ENCODE results near the gene PDILT. TPM values are rescaled to one million over a fixed set of nuclear protein-coding genes. Genes with fewer than 3 reads are reported as not detected.

PDILT gene
- total and polyA plus RNA-seq, 7 experiments from 2014 or later = not detected

GRCh38 chr16:20364051-20364450 lies 40.5 kb downstream of the PDILT start:
- peaks cover 0 to 2% (median 0%) of the 10 kb centered on the region in 7 donors for H3K4me1 Mint-ChIP-seq
- H3K36me3 ChIP-seq (ENCODE audit: control insufficient read depth in 2 of 3, insufficient read depth in 3 of 3, low read length in 3 of 3) = no peaks in the 10 kb centered on the region

GRCh38 chr16:20363191-20363590 lies 41.3 kb downstream of the PDILT start:
- Histone ChIP-seq H3K4me1 (ENCODE audit: control insufficient read depth in 2 of 2, insufficient read depth in 2 of 2, low read length in 2 of 2) (no peaks in the 10 kb centered on the region), H3K36me3 (ENCODE audit: control insufficient read depth in 2 of 3, insufficient read depth in 3 of 3, low read length in 3 of 3) (no peaks in the 10 kb centered on the region), H3K27ac (ENCODE audit: low read depth, low read length) (no peak overlapping the region), H3K9me3 (ENCODE audit: control insufficient read depth in 2 of 3, low read length in 3 of 3) (no peaks in the 10 kb centered on the region), H3K27me3 (ENCODE audit: control insufficient read depth in 2 of 2, insufficient read depth in 2 of 2, low read length in 2 of 2) (no peaks in the 10 kb centered on the region), H3K4me3 (ENCODE audit: low read length) (no peak overlapping the region)
- Mint-ChIP-seq H3K27me3 (peaks cover 0 to 37% (median 14%) of the 10 kb centered on the region in 5 donors), H3K4me3 (no peak overlapping the region), H3K27ac (no peak overlapping the region), H3K4me1 (peaks cover 0 to 2% (median 0%) of the 10 kb centered on the region in 7 donors), H3K9me3 (peaks cover 0 to 6% (median 0%) of the 10 kb centered on the region in 11 donors), H3K36me3 (no peaks in the 10 kb centered on the region)
- CTCF ChIA-PET = no interaction called here
- POLR2A ChIA-PET = no interaction called here
- DNase-seq = no peak
- intact Hi-C loops (cut with micrococcal nuclease) = no loop called here
- ATAC-seq = no peak

More at GRCh38 chr16:20364051-20364450, 40.5 kb downstream of the PDILT start:
- H3K36me3 Mint-ChIP-seq = no peaks in the 10 kb centered on the region
- Histone ChIP-seq H3K9me3 (ENCODE audit: control insufficient read depth in 2 of 3, low read length in 3 of 3) (no peaks in the 10 kb centered on the region), H3K4me1 (ENCODE audit: control insufficient read depth in 2 of 2, insufficient read depth in 2 of 2, low read length in 2 of 2) (no peaks in the 10 kb centered on the region), H3K27ac (ENCODE audit: low read depth, low read length) (no peak overlapping the region), H3K27me3 (ENCODE audit: control insufficient read depth in 2 of 2, insufficient read depth in 2 of 2, low read length in 2 of 2) (no peaks in the 10 kb centered on the region), H3K4me3 (ENCODE audit: low read length) (no peak overlapping the region)
- peaks cover 0 to 38% (median 15%) of the 10 kb centered on the region in 5 donors for H3K27me3 Mint-ChIP-seq
- H3K4me3 Mint-ChIP-seq = no peak overlapping the region
- ATAC-seq (no peak), DNase-seq (no peak)
- no peak overlapping the region for H3K27ac Mint-ChIP-seq
- intact Hi-C loops (cut with micrococcal nuclease) = no loop called here
- ChIA-PET POLR2A (no interaction called here), CTCF (no interaction called here)
- peaks cover 0 to 6% (median 0%) of the 10 kb centered on the region in 11 donors for H3K9me3 Mint-ChIP-seq

- H3K4me1 Mint-ChIP-seq = no peaks in the 10 kb centered on the region
- Histone ChIP-seq H3K27ac (ENCODE audit: low read depth, low read length) (no peak overlapping the region), H3K9me3 (ENCODE audit: control insufficient read depth in 2 of 3, low read length in 3 of 3) (no peaks in the 10 kb centered on the region), H3K36me3 (ENCODE audit: control insufficient read depth in 2 of 3, insufficient read depth in 3 of 3, low read length in 3 of 3) (no peaks in the 10 kb centered on the region), H3K27me3 (ENCODE audit: control insufficient read depth in 2 of 2, insufficient read depth in 2 of 2, low read length in 2 of 2) (peaks cover 0 to 3% of the 10 kb centered on the region in 2 donors), H3K4me3 (ENCODE audit: low read length) (no peak overlapping the region), H3K4me1 (ENCODE audit: control insufficient read depth in 2 of 2, insufficient read depth in 2 of 2, low read length in 2 of 2) (no peaks in the 10 kb centered on the region)
- H3K27me3 Mint-ChIP-seq = peaks cover 0 to 48% (median 23%) of the 10 kb centered on the region in 5 donors
- POLR2A ChIA-PET = no interaction called here
- H3K27ac Mint-ChIP-seq = no peak overlapping the region
- ATAC-seq (no peak), DNase-seq (no peak)
- CTCF ChIA-PET = no interaction called here
- H3K4me3 Mint-ChIP-seq = no peak overlapping the region
- peaks cover 0 to 6% (median 0%) of the 10 kb centered on the region in 11 donors for H3K9me3 Mint-ChIP-seq
- H3K36me3 Mint-ChIP-seq = no peaks in the 10 kb centered on the region
- intact Hi-C loops (cut with micrococcal nuclease) = no loop called here
Measured at GRCh38 chr16:20359997-20360396, 44.5 kb downstream of the PDILT start.

GRCh38 chr16:20355114-20355782 lies 49.3 kb downstream of the PDILT start:
- H3K4me3 ChIP-seq (ENCODE audit: low read length) = no peak overlapping the region
- ChIA-PET CTCF (no interaction called here), POLR2A (no interaction called here)
- Mint-ChIP-seq H3K36me3 (no peaks in the 10 kb centered on the region), H3K27ac (no peak overlapping the region), H3K27me3 (peaks cover 0 to 46% (median 20%) of the 10 kb centered on the region in 5 donors), H3K9me3 (peaks cover 0 to 7% (median 2%) of the 10 kb centered on the region in 11 donors), H3K4me3 (no peak overlapping the region), H3K4me1 (no peaks in the 10 kb centered on the region)
- H3K4me1 ChIP-seq (ENCODE audit: control insufficient read depth in 2 of 2, insufficient read depth in 2 of 2, low read length in 2 of 2) = no peaks in the 10 kb centered on the region
- DNase-seq (no peak), ATAC-seq (no peak)
- H3K36me3 ChIP-seq (ENCODE audit: control insufficient read depth in 2 of 3, insufficient read depth in 3 of 3, low read length in 3 of 3) = no peaks in the 10 kb centered on the region
- H3K9me3 ChIP-seq (ENCODE audit: control insufficient read depth in 2 of 3, low read length in 3 of 3) = no peaks in the 10 kb centered on the region
- intact Hi-C loops (cut with micrococcal nuclease) = no loop called here
- peaks cover 0 to 3% of the 10 kb centered on the region in 2 donors for H3K27me3 ChIP-seq (ENCODE audit: control insufficient read depth in 2 of 2, insufficient read depth in 2 of 2, low read length in 2 of 2)
- H3K27ac ChIP-seq (ENCODE audit: low read depth, low read length) = no peak overlapping the region

GRCh38 chr16:20353379-20353778 lies 51.2 kb downstream of the PDILT start:
- ATAC-seq (no peak), DNase-seq (no peak)
- H3K4me3 ChIP-seq (ENCODE audit: low read length) = no peak overlapping the region
- Mint-ChIP-seq H3K27ac (no peak overlapping the region), H3K9me3 (peaks cover 0 to 7% (median 0%) of the 10 kb centered on the region in 11 donors), H3K36me3 (no peaks in the 10 kb centered on the region), H3K27me3 (peaks cover 0 to 47% (median 20%) of the 10 kb centered on the region in 5 donors), H3K4me1 (no peaks in the 10 kb centered on the region), H3K4me3 (no peak overlapping the region)
- H3K9me3 ChIP-seq (ENCODE audit: control insufficient read depth in 2 of 3, low read length in 3 of 3) = no peaks in the 10 kb centered on the region
- no peaks in the 10 kb centered on the region for H3K36me3 ChIP-seq (ENCODE audit: control insufficient read depth in 2 of 3, insufficient read depth in 3 of 3, low read length in 3 of 3)
- ChIA-PET CTCF (no interaction called here), POLR2A (no interaction called here)
- H3K27ac ChIP-seq (ENCODE audit: low read depth, low read length) = no peak overlapping the region
- no peaks in the 10 kb centered on the region for H3K4me1 ChIP-seq (ENCODE audit: control insufficient read depth in 2 of 2, insufficient read depth in 2 of 2, low read length in 2 of 2)
- intact Hi-C loops (cut with micrococcal nuclease) = no loop called here
- H3K27me3 ChIP-seq (ENCODE audit: control insufficient read depth in 2 of 2, insufficient read depth in 2 of 2, low read length in 2 of 2) = peaks cover 0 to 3% of the 10 kb centered on the region in 2 donors

- CTCF ChIA-PET = no interaction called here
- no peak within 1 kb of the TSS for H3K27ac Mint-ChIP-seq
Measured at GRCh38 chr16:20352615-20353014, 51.9 kb downstream of the PDILT start, which contains the start of gene UMOD. Gene UMOD (minus strand): TSS chr16:20352715. CDS start chr16:20350737, 1,978 bp downstream.

GRCh38 chr16:20349615-20350014 lies 54.9 kb downstream of the PDILT start:
- ATAC-seq (no peak), DNase-seq (no peak)
- CTCF ChIA-PET = no interaction called here
- Mint-ChIP-seq H3K4me3 (no peak overlapping the region), H3K27me3 (peaks cover 0 to 36% (median 4%) of the 10 kb centered on the region in 5 donors), H3K36me3 (no peaks in the 10 kb centered on the region), H3K4me1 (no peaks in the 10 kb centered on the region), H3K27ac (no peak overlapping the region), H3K9me3 (peaks cover 0 to 5% (median 0%) of the 10 kb centered on the region in 11 donors)
- no peaks in the 10 kb centered on the region for H3K9me3 ChIP-seq (ENCODE audit: control insufficient read depth in 2 of 3, low read length in 3 of 3)
- H3K4me1 ChIP-seq (ENCODE audit: control insufficient read depth in 2 of 2, insufficient read depth in 2 of 2, low read length in 2 of 2) = no peaks in the 10 kb centered on the region
- intact Hi-C loops (cut with micrococcal nuclease) = no loop called here
- H3K27ac ChIP-seq (ENCODE audit: low read depth, low read length) = no peak overlapping the region
- POLR2A ChIA-PET = no interaction called here
- H3K36me3 ChIP-seq (ENCODE audit: control insufficient read depth in 2 of 3, insufficient read depth in 3 of 3, low read length in 3 of 3) = no peaks in the 10 kb centered on the region
- H3K4me3 ChIP-seq (ENCODE audit: low read length) = no peak overlapping the region
- no peaks in the 10 kb centered on the region for H3K27me3 ChIP-seq (ENCODE audit: control insufficient read depth in 2 of 2, insufficient read depth in 2 of 2, low read length in 2 of 2)

More at GRCh38 chr16:20352615-20353014, 51.9 kb downstream of the PDILT start, which contains the start of gene UMOD:
- no peak within 1 kb of the TSS for H3K4me3 Mint-ChIP-seq
- peaks cover 0 to 51% (median 20%) of the 10 kb centered on the region in 5 donors for H3K27me3 Mint-ChIP-seq
- Histone ChIP-seq H3K4me3 (ENCODE audit: low read length) (no peak within 1 kb of the TSS), H3K9me3 (ENCODE audit: control insufficient read depth in 2 of 3, low read length in 3 of 3) (no peaks in the 10 kb centered on the region), H3K36me3 (ENCODE audit: control insufficient read depth in 2 of 3, insufficient read depth in 3 of 3, low read length in 3 of 3) (no peaks in the 10 kb centered on the region), H3K27ac (ENCODE audit: low read depth, low read length) (no peak within 1 kb of the TSS), H3K4me1 (ENCODE audit: control insufficient read depth in 2 of 2, insufficient read depth in 2 of 2, low read length in 2 of 2) (no peaks in the 10 kb centered on the region), H3K27me3 (ENCODE audit: control insufficient read depth in 2 of 2, insufficient read depth in 2 of 2, low read length in 2 of 2) (peaks cover 0 to 3% of the 10 kb centered on the region in 2 donors)
- no peaks in the 10 kb centered on the region for H3K4me1 Mint-ChIP-seq
- H3K36me3 Mint-ChIP-seq = no peaks in the 10 kb centered on the region
- intact Hi-C loops (cut with micrococcal nuclease) = no loop called here
- POLR2A ChIA-PET = no interaction called here
- DNase-seq = no peak
- ATAC-seq = no peak
- peaks cover 0 to 7% (median 0%) of the 10 kb centered on the region in 11 donors for H3K9me3 Mint-ChIP-seq

Data from naive thymus-derived CD4-positive, alpha-beta T cell (primary cell).